ENCODE measurements around the gene GAS7.

Gene GAS7

GRCh38 chr17:9912121-9913099, 286.0 kb downstream of the GAS7 start:
- DNase-seq (ENCODE audit: low read depth) = no peak

- no peak for DNase-seq (ENCODE audit: low read depth)
These were observed 287.3 kb downstream of the GAS7 start for GRCh38 chr17:9911089-9911488.

DNA sequence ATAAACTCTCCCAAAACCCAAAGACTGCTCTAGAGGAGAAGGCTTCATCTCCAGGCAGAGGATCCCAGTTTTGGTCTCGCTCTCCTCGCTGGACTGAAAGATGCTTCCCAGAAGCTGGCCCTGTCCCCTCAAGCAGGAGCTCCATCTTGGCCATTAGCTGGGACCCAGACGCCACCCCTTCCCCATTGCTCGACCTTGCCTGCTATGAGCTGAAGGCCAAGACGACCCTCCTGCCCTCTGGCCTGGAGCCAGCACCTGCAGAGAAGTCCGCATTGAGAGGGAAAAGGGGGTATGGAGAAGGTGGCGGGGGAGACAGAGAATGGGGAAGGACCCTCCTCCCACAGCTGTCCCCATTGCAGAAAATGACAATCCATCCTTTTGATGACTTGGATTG, 289.8 kb downstream of the GAS7 start:
- DNase-seq (ENCODE audit: low read depth) = no peak

DNA sequence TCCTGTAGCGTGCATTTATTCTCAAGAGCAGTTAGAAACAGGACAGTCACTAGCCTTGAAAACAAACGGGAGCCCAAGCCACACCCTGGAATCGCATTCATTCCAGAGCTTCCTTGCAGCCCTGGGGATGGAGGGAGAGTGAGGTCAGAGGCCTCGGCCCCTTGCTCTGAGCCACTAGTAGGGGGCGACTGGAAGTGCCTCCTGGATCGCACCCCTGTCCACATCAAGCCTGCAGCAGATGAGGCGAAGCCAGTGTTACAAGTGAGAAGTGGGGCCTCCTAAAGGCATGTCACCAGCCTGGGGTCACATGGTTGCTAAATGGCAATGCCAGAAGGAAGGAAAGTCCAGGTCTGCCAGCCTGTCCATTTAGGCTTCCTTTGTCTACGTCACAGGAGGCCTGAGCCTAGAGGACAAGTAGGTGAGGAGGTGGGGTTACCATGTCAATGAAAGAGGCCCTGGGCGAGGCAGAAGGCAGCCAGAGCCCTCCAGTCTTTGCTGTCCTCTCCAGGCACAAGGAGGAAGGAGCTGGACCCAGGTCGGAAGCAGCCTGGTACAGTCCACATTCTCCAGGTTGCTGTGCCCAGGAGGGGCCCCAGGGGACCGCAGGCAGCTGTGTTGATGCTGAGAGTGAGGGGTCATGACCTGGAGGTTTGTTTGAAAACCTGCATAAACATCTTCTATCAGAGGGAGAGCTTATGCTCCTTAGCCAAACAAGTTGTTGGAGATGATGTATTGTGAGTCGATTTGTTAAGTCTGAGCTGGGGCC, 290.3 kb downstream of the GAS7 start:
- DNase-seq (ENCODE audit: low read depth) = no peak

- DNase-seq (ENCODE audit: low read depth) = no peak
These were observed 291.3 kb downstream of the GAS7 start for GRCh38 chr17:9907131-9907530.

- no peak for DNase-seq (ENCODE audit: low read depth)
These were observed 291.8 kb downstream of the GAS7 start for GRCh38 chr17:9906616-9907015.

GRCh38 chr17:9905902-9906301, 292.5 kb downstream of the GAS7 start:
- DNase-seq (ENCODE audit: low read depth) = no peak

DNA sequence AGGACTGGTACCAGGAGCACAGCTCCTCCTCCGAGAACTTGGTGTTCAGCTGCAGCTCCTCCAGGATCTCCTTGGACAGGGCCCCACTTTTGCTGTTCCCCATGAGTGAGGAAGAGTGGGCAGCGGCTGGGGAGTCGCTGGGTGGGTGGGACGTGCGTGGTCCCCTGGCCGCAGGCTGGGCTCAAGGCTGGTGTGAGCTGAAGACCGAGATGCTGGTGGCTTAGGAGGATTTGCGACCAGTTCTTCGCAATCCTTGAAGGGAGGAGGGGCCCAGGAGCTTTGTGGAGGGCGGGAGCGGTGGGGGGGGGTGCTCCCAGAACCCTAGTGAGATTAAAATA, 293.4 kb downstream of the GAS7 start, which contains the start of gene RCVRN:
Gene RCVRN (minus strand): TSS at position 194 of the 338 bp plus-strand sequence. CDS start 91 bp downstream, at position 103.
- DNase-seq (ENCODE audit: low read depth) = no peak

DNA sequence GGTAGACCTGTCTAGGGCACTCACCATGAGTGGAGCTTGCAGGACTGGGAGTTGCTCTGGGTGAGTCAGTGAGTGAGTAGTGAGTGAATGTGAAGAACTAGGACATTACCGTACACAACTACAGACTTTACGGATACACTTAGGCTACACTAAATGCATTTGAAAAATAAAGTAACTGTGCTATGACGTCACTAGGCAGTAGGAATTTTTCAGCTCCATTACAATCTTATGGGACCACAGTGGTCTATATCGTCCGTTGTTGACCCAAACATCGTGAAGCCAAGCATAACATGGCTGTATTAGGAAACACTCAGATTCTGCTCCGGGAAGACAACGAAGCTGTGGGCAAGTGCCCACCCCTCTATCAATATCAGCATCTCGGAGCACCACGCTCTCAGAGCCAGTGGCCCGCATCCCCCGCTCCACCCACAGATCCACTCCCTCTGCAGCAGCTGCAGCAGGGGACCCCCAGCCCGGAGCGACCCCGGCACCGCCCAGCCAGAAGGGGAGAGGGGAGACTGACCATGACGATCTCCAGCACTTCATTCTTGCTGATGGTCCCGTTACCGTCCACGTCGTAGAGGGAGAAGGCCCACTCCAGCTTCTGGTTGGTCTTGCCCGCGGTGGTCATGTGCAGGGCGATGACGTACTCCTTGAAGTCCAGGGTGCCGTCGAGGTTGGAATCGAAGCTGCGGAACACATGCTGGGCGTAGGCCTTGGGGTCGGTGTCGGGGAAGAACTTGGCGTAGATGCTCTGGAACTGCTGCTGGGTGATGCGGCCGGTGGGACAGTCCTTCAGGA, 293.9 kb downstream of the GAS7 start:
- no peak for DNase-seq (ENCODE audit: low read depth)

- no peak for DNase-seq (ENCODE audit: low read depth)
These were observed 296.3 kb downstream of the GAS7 start for GRCh38 chr17:9902120-9902519.

DNA sequence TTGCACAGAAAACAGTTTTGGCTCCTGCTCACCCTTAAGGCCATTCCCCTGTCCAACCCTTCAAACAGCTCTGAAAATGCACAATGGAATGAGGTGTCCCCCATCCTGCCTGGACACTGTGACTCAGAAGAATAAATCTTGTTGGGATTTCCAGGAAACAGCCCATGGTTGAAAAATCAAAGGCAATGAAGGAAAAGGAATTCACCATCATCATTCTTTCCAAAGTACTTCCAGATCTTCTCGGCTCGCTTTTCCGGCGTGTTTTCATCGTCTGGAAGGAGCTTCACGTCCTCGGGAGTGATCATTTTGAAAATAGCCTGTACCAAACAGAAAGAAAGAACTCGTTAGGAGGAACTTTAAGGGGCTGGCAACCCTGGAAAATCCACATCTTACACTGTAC, 297.6 kb downstream of the GAS7 start:
- no peak for DNase-seq (ENCODE audit: low read depth)

DNA sequence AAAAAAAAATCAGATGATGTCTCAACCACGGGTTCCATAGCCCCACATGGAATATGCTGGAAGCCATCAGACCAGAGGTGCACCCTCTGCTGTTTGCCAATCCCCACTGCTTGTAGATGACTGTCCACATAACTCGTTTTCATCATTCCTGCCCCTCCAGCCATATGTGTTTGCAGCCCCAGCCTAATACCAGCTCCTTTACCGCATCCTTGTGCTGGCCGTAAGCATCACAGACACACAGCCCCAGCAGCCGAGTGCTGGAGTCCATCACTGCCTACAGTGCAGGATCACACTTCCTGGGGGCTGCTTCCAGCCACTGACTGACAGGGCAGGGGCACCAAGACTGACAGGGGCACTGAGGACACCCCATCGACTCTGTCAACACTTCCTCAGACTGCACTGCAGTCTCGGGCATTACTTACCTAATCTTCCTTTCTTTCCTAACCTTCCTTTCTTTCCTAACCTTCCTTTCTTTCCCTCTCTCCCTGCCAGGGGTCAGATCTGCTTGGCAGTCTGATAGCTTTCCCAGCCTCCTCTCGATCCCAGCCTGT, 298.3 kb downstream of the GAS7 start:
- no peak for DNase-seq (ENCODE audit: low read depth)

DNA sequence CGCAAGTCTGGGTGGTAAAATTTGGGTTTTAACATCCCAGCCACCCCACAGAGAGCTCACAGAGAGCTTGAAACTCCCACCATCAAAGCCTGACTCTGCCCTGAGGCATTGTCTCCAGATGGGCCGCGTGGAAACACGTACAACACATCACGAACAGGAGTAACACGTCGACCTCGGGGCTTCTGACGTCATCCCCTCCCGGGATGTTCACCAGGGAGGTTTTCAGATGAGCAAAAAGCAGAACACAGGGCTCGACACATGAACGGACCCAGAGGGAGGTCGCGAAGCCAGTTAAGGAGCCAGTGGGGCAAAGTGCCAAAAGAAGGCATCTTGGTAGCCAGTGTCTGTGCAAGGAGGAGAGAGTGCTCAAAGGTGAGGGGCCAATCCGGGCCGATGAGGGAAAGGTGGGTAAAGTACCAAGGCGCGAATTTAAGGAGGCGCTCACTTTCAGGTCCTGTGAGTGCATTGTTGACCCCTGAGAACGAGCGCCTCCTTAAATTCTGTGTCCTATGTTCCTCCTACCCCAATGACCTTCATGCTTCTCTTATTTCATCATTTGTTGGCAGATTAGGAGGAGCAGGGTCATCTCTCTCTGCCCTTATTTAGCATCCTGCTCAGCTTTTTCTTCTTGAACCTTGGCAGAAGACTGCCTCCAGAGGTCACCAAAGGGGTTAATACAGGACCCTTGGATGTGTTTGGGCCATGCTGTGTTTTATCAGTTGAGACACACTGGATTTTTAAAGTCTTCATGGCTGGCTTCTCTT, 298.9 kb downstream of the GAS7 start:
- DNase-seq (ENCODE audit: low read depth) = no peak

DNA sequence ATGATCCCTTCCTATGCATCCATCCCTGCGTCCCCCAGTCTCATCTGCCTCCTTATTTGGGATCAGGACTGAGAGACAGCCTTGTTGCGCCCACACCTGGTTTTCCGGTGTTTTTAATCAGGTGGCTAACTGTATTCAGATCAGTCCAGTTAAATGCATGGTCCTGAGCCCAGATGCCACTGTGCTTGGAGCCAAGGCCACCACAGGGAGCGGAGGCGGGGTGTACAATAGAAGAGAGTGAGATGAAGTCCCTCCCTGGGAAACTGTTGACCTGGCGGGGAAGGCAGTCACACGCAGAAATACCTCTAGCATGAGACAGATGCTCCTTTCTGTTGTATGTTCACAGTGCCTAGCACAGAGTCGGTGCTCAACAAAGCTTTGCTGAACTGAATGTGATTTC, 299.6 kb downstream of the GAS7 start:
- no peak for DNase-seq (ENCODE audit: low read depth)

DNA sequence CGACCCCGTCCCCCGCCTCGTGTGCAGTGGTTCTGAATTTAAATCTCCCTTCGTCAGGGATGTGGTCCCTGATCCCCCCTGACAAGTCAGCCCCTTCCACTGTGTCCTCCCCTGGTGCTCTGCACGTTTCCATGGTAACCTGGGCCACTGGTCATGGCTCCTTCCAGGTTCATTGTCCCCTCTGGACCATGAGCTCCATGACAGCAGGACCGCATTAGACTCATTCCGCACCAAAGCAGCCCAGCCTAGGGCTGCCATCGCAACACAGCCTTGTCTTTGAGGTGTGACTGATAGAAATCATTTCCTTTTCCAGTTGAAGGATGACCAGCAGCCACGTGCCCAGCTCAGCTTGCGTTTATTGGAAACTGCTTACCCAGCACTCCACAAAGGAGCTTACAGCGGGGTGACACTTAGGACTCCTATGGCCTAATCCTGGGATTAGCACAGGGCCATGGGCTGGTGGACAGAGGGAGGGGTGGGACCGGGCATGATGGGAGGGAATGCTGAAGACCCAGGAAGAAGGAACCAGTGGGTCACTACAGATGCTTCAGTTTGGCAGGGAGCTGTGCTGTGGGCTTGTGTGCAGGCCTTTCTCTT, 300.9 kb downstream of the GAS7 start:
- no peak for DNase-seq (ENCODE audit: low read depth)

GRCh38 chr17:9895923-9896322, 302.5 kb downstream of the GAS7 start:
- no peak for DNase-seq (ENCODE audit: low read depth)

DNA sequence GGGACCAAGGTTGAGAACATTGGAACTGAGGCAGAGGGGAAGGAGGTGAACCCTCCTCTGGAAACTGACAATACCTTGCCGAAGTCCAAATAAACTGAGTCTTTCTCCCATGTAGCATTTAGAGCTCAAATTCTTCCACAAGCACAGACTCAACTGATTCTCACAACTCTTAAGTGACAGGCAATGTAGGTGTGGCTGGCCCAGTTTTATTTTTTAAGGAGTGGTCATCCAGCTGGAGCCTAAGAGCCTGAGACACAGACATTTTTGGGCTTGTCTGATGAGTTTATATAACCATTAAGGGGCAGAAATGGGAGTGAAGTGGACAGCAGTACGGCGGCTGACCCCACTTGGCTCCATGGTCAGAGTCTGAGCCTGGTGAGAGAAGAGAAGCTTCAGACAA, 304.2 kb downstream of the GAS7 start:
- no peak for DNase-seq (ENCODE audit: low read depth)

DNA sequence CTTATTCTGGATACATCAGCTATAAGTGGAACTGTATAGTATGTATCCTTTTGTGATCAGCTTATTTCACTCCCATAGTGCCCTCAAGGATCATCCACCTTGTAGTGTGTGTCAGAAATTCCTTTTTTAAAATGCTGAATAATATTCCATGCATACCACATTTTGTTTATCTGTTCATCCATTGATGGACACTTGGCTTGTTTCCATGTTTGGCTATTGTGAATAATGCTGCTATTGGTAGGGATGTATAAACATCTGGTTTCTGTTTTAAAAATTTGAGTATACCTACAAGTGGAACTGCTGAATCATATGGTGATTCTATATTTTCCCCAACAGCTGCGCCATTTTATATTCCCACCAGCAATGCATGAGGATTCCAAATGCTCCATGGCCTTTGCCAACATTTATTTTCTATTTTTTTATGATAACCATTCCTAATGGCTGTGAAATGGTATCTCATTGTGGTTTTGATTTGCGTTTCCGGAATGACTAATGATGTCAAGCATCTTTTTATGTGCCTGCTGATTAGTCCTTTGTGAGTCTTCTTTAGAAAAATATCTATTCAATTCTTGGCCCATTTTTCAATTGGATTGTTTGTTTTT, 304.9 kb downstream of the GAS7 start:
- no peak for DNase-seq (ENCODE audit: low read depth)

DNA sequence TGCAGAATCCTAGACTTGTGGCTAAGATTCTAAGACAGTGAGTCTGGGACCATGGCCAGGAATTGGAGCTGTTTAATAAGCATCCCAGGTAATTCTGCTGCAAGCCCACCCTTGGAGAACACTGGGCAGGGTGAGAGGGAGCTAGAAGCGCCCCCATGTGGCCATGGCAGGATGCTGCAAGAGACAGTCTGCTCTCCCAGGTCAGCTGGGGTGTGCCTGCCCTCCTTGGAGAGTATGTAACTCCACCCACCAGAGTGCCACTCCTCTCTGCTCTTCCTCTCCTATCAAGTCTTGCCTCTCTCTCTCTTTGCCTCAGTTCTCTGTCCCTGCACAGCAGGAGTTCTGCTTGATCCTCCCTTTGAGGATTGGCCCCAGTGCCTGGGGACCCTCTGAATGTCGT, 308.3 kb downstream of the GAS7 start:
- DNase-seq (ENCODE audit: low read depth) = no peak

DNA sequence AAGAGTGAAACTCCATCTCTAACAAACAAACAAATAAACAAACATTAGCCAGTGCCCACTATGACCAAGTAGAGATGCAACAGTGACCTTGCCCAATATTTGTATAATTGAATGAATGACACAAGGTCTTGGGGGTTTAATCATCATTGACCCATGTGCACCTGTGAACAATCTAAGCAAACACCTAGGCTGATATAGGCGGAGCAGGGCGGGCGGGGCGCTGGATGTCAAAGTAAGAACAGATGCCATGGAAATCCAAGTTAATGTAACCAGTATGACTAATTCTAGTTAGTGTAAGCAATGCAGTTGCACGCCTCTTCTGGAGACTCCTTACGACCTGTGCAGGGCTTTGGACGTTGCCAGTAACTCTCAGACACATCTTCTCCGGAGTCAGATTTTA, 310.9 kb downstream of the GAS7 start:
- no peak for DNase-seq (ENCODE audit: low read depth)
